NCI-H2029 (cell line): ENCODE measurements around the gene HMCN1.

Experiments
- DNase-seq: peaks from one replicate; lab custom pipeline; 2025; lab: John Stamatoyannopoulos, UW

The HMCN1 gene

DNA sequence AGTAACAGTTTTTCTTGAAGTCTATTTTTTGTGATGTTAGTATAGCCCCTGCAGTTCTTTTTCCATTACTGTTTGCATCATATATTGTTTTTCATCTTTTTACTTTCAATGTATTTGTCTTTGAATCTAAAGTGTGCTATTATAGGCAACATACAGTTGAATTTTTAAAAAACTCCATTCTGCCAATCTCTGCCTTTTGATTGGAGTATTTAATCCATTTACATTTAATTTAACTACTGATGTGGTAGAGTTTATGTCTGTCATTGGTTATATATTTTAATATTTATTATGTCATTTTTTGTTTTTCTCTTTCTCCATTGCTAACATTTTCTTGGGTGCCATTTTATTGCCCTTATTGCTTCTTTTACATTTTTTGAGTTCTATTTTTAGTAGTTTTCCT, 296.3 kb downstream of the HMCN1 start:
- no peak for DNase-seq

- DNase-seq = no peak
Observed at GRCh38 chr1:186033847-186034271, 299.7 kb downstream of the HMCN1 start.

- DNase-seq = no peak
Observed at GRCh38 chr1:186042230-186042629, 308.0 kb downstream of the HMCN1 start.

DNA sequence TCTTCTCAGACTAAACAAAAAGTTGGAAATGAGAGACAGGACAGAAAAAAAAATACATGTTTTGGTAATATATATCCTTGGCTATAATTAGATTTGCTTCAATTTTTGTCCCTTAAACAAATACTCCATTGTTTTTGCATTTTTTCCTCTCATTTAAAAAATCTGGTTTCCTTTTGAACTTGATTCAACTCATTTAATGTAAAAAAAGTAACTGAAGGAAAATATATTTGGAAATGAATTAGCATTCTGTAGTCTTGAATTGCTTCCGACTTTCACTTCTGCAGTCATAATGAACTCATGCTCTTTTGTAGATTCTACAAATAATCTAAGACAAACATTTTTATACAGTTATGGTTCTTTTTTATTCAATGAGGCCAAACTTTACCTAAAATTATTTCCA, 309.1 kb downstream of the HMCN1 start:
- no peak for DNase-seq

GRCh38 chr1:186044079-186044685, 310.0 kb downstream of the HMCN1 start:
- DNase-seq = no peak

GRCh38 chr1:186046437-186047211, 312.4 kb downstream of the HMCN1 start:
- DNase-seq = no peak

DNA sequence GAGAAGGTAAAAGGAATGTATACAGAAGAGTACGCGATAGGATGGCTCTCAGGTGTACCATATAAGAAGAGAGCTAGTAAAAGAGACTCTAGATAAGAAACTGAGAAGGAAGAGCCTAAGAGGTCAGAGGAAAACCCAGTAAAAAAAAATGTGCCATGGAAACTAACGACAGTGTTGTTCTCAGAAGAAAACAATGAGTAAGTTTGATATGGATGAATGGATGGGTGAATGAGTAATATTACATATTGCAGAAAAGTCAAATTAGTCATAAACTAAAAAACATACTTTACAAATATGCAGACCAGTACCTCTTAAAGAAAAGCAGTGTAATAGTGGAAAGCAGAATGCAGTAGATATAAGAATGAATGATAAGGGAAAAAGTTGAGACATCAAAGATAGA, 316.2 kb downstream of the HMCN1 start:
- no peak for DNase-seq

DNA sequence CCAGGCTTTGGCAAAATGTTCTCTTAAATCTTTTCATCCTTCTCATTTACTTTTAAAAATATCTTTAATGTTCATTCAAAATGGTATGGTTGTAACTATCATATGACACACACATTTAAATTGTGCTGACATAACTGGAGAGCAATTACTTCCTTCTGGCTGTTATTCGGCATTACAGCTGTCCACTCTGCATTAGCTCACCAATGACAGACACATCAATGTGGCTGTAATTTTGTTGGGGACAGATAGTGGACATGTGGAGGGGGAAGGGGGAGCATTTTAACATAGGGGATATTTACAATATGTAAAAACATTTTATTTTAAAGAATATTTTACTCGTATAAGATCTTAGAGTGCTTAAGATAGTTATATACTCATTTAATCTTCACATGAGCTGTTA, 319.8 kb downstream of the HMCN1 start:
- DNase-seq = no peak

- DNase-seq = no peak
Observed at GRCh38 chr1:186054932-186055331, 320.7 kb downstream of the HMCN1 start.

- no peak for DNase-seq
Observed at GRCh38 chr1:186055846-186056245, 321.7 kb downstream of the HMCN1 start.

- DNase-seq = no peak
Observed at GRCh38 chr1:186057086-186057485, 322.9 kb downstream of the HMCN1 start.

GRCh38 chr1:186059311-186059710, 325.1 kb downstream of the HMCN1 start:
- peak; percentile 6 for DNase-seq

- no peak for DNase-seq
Observed at GRCh38 chr1:186059752-186060151, 325.6 kb downstream of the HMCN1 start.

GRCh38 chr1:186060226-186060625, 326.0 kb downstream of the HMCN1 start:
- no peak for DNase-seq

- no peak for DNase-seq
Observed at GRCh38 chr1:186063091-186063657, 329.0 kb downstream of the HMCN1 start.

GRCh38 chr1:186066411-186066810, 332.2 kb downstream of the HMCN1 start:
- DNase-seq = no peak

- DNase-seq = no peak
Observed at GRCh38 chr1:186073697-186074096, 339.5 kb downstream of the HMCN1 start.

DNA sequence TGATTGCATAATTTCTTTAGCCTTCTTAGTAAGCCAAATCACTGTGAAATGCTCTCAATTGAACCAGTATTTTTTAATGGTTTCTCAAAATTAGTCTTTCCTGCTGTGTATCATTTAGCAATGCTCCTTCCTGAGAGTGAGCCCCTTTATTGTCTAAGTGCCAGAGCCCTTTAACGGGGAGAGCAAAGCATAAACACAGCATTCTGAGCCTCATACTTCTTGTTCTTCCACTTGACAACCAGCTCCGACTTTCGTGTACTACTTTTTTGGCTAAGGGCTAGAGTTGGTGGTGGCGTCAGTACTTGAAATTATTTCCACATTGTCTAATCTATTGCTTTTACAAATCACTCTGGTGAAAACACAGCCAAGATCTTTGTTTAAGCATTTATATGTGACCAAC, 341.8 kb downstream of the HMCN1 start:
- DNase-seq = no peak

DNA sequence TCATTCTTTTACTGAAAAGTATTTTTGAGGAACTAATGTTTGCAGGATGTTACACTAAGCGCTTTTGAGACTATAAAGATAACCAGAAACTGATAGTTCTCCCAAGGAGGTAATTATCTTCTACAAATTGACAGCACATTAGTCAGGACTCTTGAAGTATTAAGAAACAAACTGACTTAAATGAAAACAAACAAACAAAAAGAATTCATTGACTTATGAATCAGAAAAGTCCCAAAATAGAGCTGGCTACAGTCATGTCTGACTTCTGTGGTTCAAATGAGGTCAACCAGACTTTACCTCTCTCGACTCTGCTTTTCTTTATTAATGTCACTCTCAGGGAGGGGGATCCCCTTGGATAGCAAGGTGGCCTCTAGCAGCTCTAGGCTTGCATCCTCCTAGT, 344.1 kb downstream of the HMCN1 start:
- no peak for DNase-seq

- DNase-seq = no peak
Observed at GRCh38 chr1:186079084-186079684, 345.0 kb downstream of the HMCN1 start.

DNA sequence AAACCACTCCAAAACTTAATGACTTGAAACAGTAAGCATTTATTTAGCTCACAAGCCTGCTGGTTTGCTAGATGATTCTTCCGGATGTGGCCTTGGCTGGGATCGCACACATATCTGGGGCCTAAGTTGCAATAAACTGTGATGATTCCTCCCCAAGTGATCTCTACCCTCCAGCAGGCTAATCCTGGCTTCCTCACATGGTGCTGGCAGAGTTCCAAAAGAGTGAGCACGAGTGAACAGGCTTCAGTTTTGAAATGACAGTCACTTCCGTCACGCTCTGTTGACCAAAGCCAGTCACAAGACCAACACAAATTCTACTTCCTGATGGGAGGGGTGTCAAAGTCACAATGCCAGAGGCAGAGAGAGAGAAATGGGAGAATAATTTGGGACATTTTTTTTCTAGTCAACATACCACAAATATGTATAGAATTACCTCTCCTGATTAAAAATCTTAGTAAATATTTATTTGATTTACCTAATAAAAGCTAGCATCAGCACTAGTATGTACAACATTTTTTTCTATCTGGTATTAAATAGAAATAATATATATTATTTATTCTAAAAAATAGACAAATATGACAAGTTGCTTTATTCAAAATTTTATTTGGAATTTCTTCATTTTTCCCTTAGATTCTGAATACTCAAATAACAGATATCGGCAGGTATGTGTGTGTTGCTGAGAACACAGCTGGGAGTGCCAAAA, 348.2 kb downstream of the HMCN1 start:
- DNase-seq = peak; percentile 96

DNA sequence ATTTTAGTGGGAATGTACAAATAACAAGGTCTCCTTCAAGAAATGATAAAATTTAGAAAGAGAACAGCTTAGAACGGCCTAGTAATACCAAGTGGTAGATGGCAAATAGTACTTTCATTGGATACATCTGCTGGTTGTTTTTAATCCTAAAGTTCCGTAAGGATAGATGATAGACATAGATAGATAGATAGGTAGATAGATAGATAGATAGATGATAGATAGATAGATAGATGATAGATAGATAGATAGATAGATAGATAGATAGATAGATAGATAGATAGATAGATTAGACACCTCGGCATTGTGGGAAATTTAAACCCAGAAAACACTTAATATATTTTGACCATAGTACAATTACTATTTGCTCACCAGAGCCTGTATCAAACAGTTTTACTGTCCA, 352.4 kb downstream of the HMCN1 start:
- no peak for DNase-seq
